GM10248 (cell line): Measurements from ENCODE around the gene CKAP2L.

Experiments used
- CTCF ChIA-PET: fragments of 300-600 bp; sonication (Branson Sonifier 250); formaldehyde crosslinking; extraction: SDS; loops from one replicate; lab custom pipeline; 2021; ENCODE audit warnings: antibody characterized with exemption; lab: Yijun Ruan, JAX
- POLR2A ChIA-PET: fragments of 350-650 bp; sonication (Branson Sonifier 250); formaldehyde crosslinking; extraction: SDS; loops from one replicate; lab custom pipeline; 2020; ENCODE audit warnings: antibody characterized with exemption; lab: Yijun Ruan, JAX
- DNase-seq: peaks from one replicate; pipeline ENCODE4 v3.0.0; 2012; ENCODE audit errors: extremely low spot score
- CTCF ChIP-seq: IDR thresholded peaks from 2 replicates; pipeline ENCODE4 v1.5.1; 2012; ENCODE audit warnings: mild to moderate bottlenecking, low read depth; ENCODE audit errors: extremely low read depth, missing control alignments, control extremely low read depth

CKAP2L gene

GRCh38 chr2:112752667-112753066 is 11.7 kb downstream of the CKAP2L start:
- TF ChIP-seq CTCF, result no peak
- CTCF ChIA-PET, result interaction anchor here (0.8 to 10.6 kb wide), 12 partner anchors 8 to 206 kb away, joined by 3 to 275 read pairs (median 4); no protein-coding TSS in a partner anchor
- POLR2A ChIA-PET, result no interaction called here
- no peak for DNase-seq

GRCh38 chr2:112751451-112752197 is 12.8 kb downstream of the CKAP2L start:
- DNase-seq, result no peak
- POLR2A ChIA-PET, result no interaction called here
- no peak for TF ChIP-seq CTCF
- CTCF ChIA-PET, result interaction anchor here (1.1 to 10.6 kb wide), 10 partner anchors 8 to 207 kb away, joined by 3 to 275 read pairs (median 4); no protein-coding TSS in a partner anchor

GRCh38 chr2:112750560-112750843 is 13.9 kb downstream of the CKAP2L start:
- TF ChIP-seq CTCF, result no peak
- POLR2A ChIA-PET, result no interaction called here
- CTCF ChIA-PET, result interaction anchor here (0.6 to 10.6 kb wide), 32 partner anchors 9 to 198 kb away, joined by 3 to 275 read pairs (median 6); partner anchors contain the start of gene IL1A
- DNase-seq, result no peak

GRCh38 chr2:112749755-112750559 is 14.5 kb downstream of the CKAP2L start:
- TF ChIP-seq CTCF, result peak; percentile 96
- peak; percentile 79 for DNase-seq
- POLR2A ChIA-PET, result interaction anchor here (1.2 kb wide), 1 partner anchor 104 kb away, joined by 3 read pairs; the partner anchor contains the start of gene SLC20A1
- CTCF ChIA-PET, result interaction anchor here (0.6 to 10.6 kb wide), 66 partner anchors 8 to 297 kb away, joined by 3 to 275 read pairs (median 6); partner anchors contain the start of genes IL1A, IL1B and IL37

GRCh38 chr2:112740527-112740926 is 23.9 kb downstream of the CKAP2L start:
- no peak for DNase-seq
- TF ChIP-seq CTCF, result no peak
- ChIA-PET CTCF (interaction anchor here (0.8 to 10.2 kb wide), 8 partner anchors 9 to 201 kb away, joined by 3 to 124 read pairs (median 9); partner anchors contain the start of gene SLC20A1), POLR2A (no interaction called here)
